ENCODE measurements around the gene WSB1.

DNA sequence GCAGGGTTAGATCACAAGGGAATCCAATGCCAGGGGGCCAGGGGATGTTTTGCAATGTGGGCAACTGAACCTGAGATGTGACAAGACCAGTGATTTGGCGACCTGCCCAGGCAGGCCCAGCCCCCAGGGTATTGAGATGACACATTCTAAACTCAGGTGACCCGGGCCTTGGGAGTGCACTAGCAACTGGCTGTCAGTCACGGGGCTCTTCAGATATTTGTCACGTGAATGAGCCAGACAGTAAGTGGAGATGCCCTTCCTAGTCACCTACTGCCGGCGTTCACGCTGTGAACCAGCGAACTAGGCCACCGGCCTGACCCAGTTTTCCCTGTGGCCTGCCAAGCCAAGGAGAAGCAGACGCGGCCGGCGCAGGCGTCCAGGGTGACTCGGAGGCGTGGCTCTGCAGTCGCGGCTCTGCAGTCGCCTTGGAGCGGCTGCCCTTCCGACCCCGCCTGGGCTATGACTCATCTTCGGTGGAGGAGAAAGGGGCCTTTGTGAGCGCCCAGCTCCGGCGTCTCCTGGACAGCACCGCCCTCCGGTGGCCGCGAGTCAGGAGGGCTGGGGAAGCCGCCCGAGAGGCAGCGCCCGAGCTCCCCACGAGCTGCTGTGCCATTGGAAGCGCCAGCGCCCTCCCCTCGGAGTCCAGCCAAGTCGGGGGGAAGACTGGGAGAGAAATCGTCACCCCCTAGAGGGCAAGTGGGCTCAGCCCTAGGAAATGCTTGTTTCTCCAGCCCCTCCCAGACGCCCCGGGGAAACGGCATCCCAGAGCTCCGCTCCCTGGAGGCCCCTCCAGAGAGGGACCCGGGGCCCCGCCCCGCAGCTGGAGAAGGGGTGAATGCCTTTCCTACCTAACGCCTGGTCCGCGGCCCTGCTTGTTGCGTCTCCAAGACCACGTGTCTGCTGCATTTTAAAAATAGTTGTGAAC is 38.8 kb downstream of the WSB1 start:
- TF ChIP-seq POLR2A (IDR thresholded peaks at IDR 0.05; ENCODE audit: low read depth, low read length) (no peak; the same call in 1 of the 2 replicates), TAF1 (IDR thresholded peaks at IDR 0.05; ENCODE audit: borderline replicate concordance, low read depth, low read length) (no peak)

Data from GM12892 (cell line).